Measurements from ENCODE around the gene CFAP20DC. TPM values are rescaled to one million over a fixed set of nuclear protein-coding genes. Genes with fewer than 3 reads are reported as not detected.

Gene CFAP20DC
- total and polyA plus RNA-seq, 4 donors, result 0.98 to 2.1 (median 1.5) TPM

DNA sequence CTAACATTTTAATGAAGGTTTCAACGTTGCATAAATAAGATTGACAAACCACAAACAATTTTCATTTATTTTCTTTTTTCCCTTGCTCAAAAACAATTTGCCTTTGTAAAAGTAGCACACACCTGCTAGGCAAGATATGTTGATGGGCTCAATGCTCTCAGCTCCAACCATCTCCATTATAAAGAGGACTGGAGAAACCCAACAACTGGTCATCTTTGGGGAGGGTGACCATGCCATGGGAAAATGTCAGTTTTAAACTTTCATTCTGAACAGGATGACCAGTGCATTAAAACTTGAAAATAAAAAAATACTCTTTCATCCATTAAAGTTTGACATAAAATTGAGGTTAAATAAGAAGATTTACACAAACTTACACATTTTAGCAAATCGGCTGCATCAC is 183.7 kb downstream of the CFAP20DC start:
- Histone ChIP-seq H3K9ac (ENCODE audit: low read depth in 1 of 2, low read length in 2 of 2) (no peak overlapping the region), H3K4me1 (ENCODE audit: control insufficient read depth in 4 of 4, insufficient read depth in 4 of 4, low read length in 3 of 4) (no peaks in the 10 kb centered on the region), H3K27ac (ENCODE audit: low read depth in 1 of 2, low read length in 2 of 2) (no peak overlapping the region), H3K4me3 (ENCODE audit: low read depth in 1 of 3, low read length in 3 of 3) (no peak overlapping the region), H3K9me3 (ENCODE audit: control insufficient read depth in 4 of 4, low read length in 3 of 4) (no peaks in the 10 kb centered on the region), H3K36me3 (ENCODE audit: control insufficient read depth in 4 of 4, insufficient read depth in 3 of 4, low read depth in 1 of 4, low read length in 3 of 4) (no peaks in the 10 kb centered on the region), H3K27me3 (ENCODE audit: control insufficient read depth in 4 of 4, insufficient read depth in 4 of 4, low read length in 3 of 4) (no peaks in the 10 kb centered on the region)
- 75% methylated on average over 2 of the region's 2 CpGs for WGBS
- TF ChIP-seq YY1 (IDR thresholded peaks at IDR 0.05), result no peak
- TF ChIP-seq FOXA1 (IDR thresholded peaks at IDR 0.05), result no peak
- TF ChIP-seq EGR1 (IDR thresholded peaks at IDR 0.05; ENCODE audit: low read depth in 2 of 2), result no peak
- no peak for TF ChIP-seq FOXA2 (IDR thresholded peaks at IDR 0.05)
- no peak for TF ChIP-seq RAD21 (IDR thresholded peaks at IDR 0.05)
- TF ChIP-seq, protein P1, sequence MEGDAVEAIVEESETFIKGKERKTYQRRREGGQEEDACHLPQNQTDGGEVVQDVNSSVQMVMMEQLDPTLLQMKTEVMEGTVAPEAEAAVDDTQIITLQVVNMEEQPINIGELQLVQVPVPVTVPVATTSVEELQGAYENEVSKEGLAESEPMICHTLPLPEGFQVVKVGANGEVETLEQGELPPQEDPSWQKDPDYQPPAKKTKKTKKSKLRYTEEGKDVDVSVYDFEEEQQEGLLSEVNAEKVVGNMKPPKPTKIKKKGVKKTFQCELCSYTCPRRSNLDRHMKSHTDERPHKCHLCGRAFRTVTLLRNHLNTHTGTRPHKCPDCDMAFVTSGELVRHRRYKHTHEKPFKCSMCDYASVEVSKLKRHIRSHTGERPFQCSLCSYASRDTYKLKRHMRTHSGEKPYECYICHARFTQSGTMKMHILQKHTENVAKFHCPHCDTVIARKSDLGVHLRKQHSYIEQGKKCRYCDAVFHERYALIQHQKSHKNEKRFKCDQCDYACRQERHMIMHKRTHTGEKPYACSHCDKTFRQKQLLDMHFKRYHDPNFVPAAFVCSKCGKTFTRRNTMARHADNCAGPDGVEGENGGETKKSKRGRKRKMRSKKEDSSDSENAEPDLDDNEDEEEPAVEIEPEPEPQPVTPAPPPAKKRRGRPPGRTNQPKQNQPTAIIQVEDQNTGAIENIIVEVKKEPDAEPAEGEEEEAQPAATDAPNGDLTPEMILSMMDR (IDR thresholded peaks at IDR 0.05; ENCODE audit: low read depth, low read length, missing input control), result no peak
- TF ChIP-seq GABPA (IDR thresholded peaks at IDR 0.05 in 1 of 2, conservative IDR thresholded peaks at IDR 0.05 in 1 of 2), result no peak
- TF ChIP-seq RXRA (IDR thresholded peaks at IDR 0.05), result no peak
- TF ChIP-seq MAX (IDR thresholded peaks at IDR 0.05), result no peak
- TF ChIP-seq SP1 (IDR thresholded peaks at IDR 0.05), result no peak
- no peak for TF ChIP-seq HNF4A (conservative IDR thresholded peaks at IDR 0.05)
- TF ChIP-seq NR2F2 (IDR thresholded peaks at IDR 0.05), result no peak
- TF ChIP-seq ATF3 (IDR thresholded peaks at IDR 0.05), result no peak
- TF ChIP-seq HNF4G (IDR thresholded peaks at IDR 0.05), result no peak
- DNase-seq (ENCODE audit: low spot score), result no peak

- Histone ChIP-seq H3K9me3 (ENCODE audit: control insufficient read depth in 4 of 4, low read length in 3 of 4) (no peaks in the 10 kb centered on the region), H3K4me1 (ENCODE audit: control insufficient read depth in 4 of 4, insufficient read depth in 4 of 4, low read length in 3 of 4) (no peaks in the 10 kb centered on the region), H3K27me3 (ENCODE audit: control insufficient read depth in 4 of 4, insufficient read depth in 4 of 4, low read length in 3 of 4) (no peaks in the 10 kb centered on the region), H3K27ac (ENCODE audit: low read depth in 1 of 2, low read length in 2 of 2) (no peak overlapping the region), H3K36me3 (ENCODE audit: control insufficient read depth in 4 of 4, insufficient read depth in 3 of 4, low read depth in 1 of 4, low read length in 3 of 4) (no peaks in the 10 kb centered on the region), H3K9ac (ENCODE audit: low read depth in 1 of 2, low read length in 2 of 2) (no peak overlapping the region), H3K4me3 (ENCODE audit: low read depth in 1 of 3, low read length in 3 of 3) (no peak overlapping the region)
- DNase-seq (ENCODE audit: low spot score), result no peak
- TF ChIP-seq NR2F2 (IDR thresholded peaks at IDR 0.05) (no peak), MAX (IDR thresholded peaks at IDR 0.05) (no peak), YY1 (IDR thresholded peaks at IDR 0.05) (no peak)
- TF ChIP-seq, protein P2, sequence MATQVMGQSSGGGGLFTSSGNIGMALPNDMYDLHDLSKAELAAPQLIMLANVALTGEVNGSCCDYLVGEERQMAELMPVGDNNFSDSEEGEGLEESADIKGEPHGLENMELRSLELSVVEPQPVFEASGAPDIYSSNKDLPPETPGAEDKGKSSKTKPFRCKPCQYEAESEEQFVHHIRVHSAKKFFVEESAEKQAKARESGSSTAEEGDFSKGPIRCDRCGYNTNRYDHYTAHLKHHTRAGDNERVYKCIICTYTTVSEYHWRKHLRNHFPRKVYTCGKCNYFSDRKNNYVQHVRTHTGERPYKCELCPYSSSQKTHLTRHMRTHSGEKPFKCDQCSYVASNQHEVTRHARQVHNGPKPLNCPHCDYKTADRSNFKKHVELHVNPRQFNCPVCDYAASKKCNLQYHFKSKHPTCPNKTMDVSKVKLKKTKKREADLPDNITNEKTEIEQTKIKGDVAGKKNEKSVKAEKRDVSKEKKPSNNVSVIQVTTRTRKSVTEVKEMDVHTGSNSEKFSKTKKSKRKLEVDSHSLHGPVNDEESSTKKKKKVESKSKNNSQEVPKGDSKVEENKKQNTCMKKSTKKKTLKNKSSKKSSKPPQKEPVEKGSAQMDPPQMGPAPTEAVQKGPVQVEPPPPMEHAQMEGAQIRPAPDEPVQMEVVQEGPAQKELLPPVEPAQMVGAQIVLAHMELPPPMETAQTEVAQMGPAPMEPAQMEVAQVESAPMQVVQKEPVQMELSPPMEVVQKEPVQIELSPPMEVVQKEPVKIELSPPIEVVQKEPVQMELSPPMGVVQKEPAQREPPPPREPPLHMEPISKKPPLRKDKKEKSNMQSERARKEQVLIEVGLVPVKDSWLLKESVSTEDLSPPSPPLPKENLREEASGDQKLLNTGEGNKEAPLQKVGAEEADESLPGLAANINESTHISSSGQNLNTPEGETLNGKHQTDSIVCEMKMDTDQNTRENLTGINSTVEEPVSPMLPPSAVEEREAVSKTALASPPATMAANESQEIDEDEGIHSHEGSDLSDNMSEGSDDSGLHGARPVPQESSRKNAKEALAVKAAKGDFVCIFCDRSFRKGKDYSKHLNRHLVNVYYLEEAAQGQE (IDR thresholded peaks at IDR 0.05), result no peak
Measured at GRCh38 chr3:58864480-58864879, 185.3 kb downstream of the CFAP20DC start.
